ENCODE measurements around the gene NAALADL1.

The NAALADL1 gene

GRCh38 chr11:65064847-65065240 lies 6.5 kb upstream of the NAALADL1 start:
- DNase-seq (ENCODE audit: extremely low read depth, low read depth), result no peak
- H3K4me3 ChIP-seq (replicated peaks; ENCODE audit: low read depth, low read length), result no peak overlapping the region
- TF ChIP-seq CTCF (IDR thresholded peaks at IDR 0.05; ENCODE audit: low read depth, low read length, missing control alignments), result no peak

- no peak overlapping the region for H3K4me3 ChIP-seq (replicated peaks; ENCODE audit: low read depth, low read length)
- TF ChIP-seq CTCF (IDR thresholded peaks at IDR 0.05; ENCODE audit: low read depth, low read length, missing control alignments), result no peak
- DNase-seq (ENCODE audit: extremely low read depth, low read depth), result no peak
These were observed 5.2 kb upstream of the NAALADL1 start for GRCh38 chr11:65063532-65063931.

- DNase-seq (ENCODE audit: extremely low read depth, low read depth), result no peak
- H3K4me3 ChIP-seq (replicated peaks; ENCODE audit: low read depth, low read length), result no peak overlapping the region
- TF ChIP-seq CTCF (IDR thresholded peaks at IDR 0.05; ENCODE audit: low read depth, low read length, missing control alignments), result peak; percentile 49
These were observed 2.6 kb upstream of the NAALADL1 start for GRCh38 chr11:65060913-65061408.

- H3K4me3 ChIP-seq (replicated peaks; ENCODE audit: low read depth, low read length), result no peak overlapping the region
- no peak for DNase-seq (ENCODE audit: extremely low read depth, low read depth)
These were observed 1.8 kb upstream of the NAALADL1 start for GRCh38 chr11:65059959-65060824.

GRCh38 chr11:65059523-65059922 lies 1.2 kb upstream of the NAALADL1 start:
- no peak for TF ChIP-seq CTCF (IDR thresholded peaks at IDR 0.05; ENCODE audit: low read depth, low read length, missing control alignments)
- no peak for DNase-seq (ENCODE audit: extremely low read depth, low read depth)
- H3K4me3 ChIP-seq (replicated peaks; ENCODE audit: low read depth, low read length), result no peak overlapping the region

More at GRCh38 chr11:65059959-65060824, 1.8 kb upstream of the NAALADL1 start:
- TF ChIP-seq CTCF (IDR thresholded peaks at IDR 0.05; ENCODE audit: low read depth, low read length, missing control alignments), result no peak

GRCh38 chr11:65058012-65058411 lies 341 bp downstream of the NAALADL1 start:
- H3K4me3 ChIP-seq (replicated peaks; ENCODE audit: low read depth, low read length), result no peak overlapping the region
- TF ChIP-seq CTCF (IDR thresholded peaks at IDR 0.05; ENCODE audit: low read depth, low read length, missing control alignments), result no peak
- DNase-seq (ENCODE audit: extremely low read depth, low read depth), result no peak
